Breast epithelium (tissue), 4 donors: ENCODE results near the gene SORCS3. TPM values are rescaled to one million over a fixed set of nuclear protein-coding genes. Genes with fewer than 3 reads are reported as not detected.

ENCODE experiments used
- DNase-seq, 2 donors: peaks; one replicate each; pipeline ENCODE4 v3.0.0-alpha.2; 2019; ENCODE audit warnings: low spot score in 2 of 2
- H3K27ac ChIP-seq, 2 donors: fragments of 200-600 bp; sonication (generic) in 1 of 2; one replicate each; pipeline ENCODE4 v1.5.1; 2016 to 2019; ENCODE audit warnings: mild to moderate bottlenecking in 1 of 2
- H3K27me3 ChIP-seq, 2 donors: fragments of 200-600 bp; sonication (generic) in 1 of 2; one replicate each; pipeline versions ENCODE4 v1.5.1 to v1.6.0; 2017 to 2019; ENCODE audit warnings: control low read depth in 1 of 2, mild to moderate bottlenecking in 1 of 2
- H3K36me3 ChIP-seq: fragments of 200-600 bp; one replicate; pipeline ENCODE4 v1.5.1; 2019
- H3K4me1 ChIP-seq, 2 donors: fragments of 200-600 bp; sonication (generic); one replicate each; pipeline ENCODE4 v1.5.1; 2016 to 2019; ENCODE audit warnings: control low read depth in 1 of 2
- H3K4me3 ChIP-seq, 3 donors: fragments of 200-600 bp; sonication (generic); 1 replicate in 2 of 3; 2 replicates in 1 of 3; pipeline ENCODE4 v1.5.1; 2016 to 2019; ENCODE audit warnings: mild to moderate bottlenecking in 3 of 3, moderate library complexity in 2 of 3
- H3K9me3 ChIP-seq, 2 donors: fragments of 200-600 bp; sonication (generic) in 1 of 2; one replicate each; pipeline ENCODE4 v1.5.1; 2016 to 2019; ENCODE audit warnings: control low read depth in 1 of 2
- CTCF ChIP-seq, 3 donors: fragments of 450-650 bp; IDR thresholded peaks; one replicate each; pipeline ENCODE4 v1.5.1; 2016 to 2017; ENCODE audit warnings: antibody characterized with exemption in 3 of 3, mild to moderate bottlenecking in 3 of 3, moderate library complexity in 3 of 3
- POLR2A ChIP-seq: fragments of 450-650 bp; IDR thresholded peaks from one replicate; pipeline ENCODE4 v1.6.1; 2016; ENCODE audit warnings: antibody characterized with exemption, mild to moderate bottlenecking, moderate library complexity
- POLR2AphosphoS5 ChIP-seq, 3 donors: sonication (generic); formaldehyde crosslinking; IDR thresholded peaks; one replicate each; pipeline ENCODE4 v1.6.1; 2017; ENCODE audit warnings: antibody characterized with exemption in 3 of 3
- intact Hi-C: fragments of 100-400 bp; cut with DNase I; formaldehyde crosslinking; loops from one replicate; pipeline ENCODE4 v1.15.1; 2023; ENCODE audit warnings: low total_unique reads
- total RNA-seq, 3 donors: library from RNA; depleted of rRNA; stranded (reverse); fragments of >200 nt; gene quantifications; one replicate each; pipeline ENCODE4 v1.1.0, GENCODE V29; 2016

Gene SORCS3
- total RNA-seq, 3 donors from 2014 or later = under 0.01 to 0.16 TPM; not detected in 1

GRCh38 chr10:105075031-105075430, 433.9 kb downstream of the SORCS3 start:
- H3K4me3 ChIP-seq = no peak overlapping the region
- no peak for DNase-seq
- H3K27me3 ChIP-seq = no peaks in the 10 kb centered on the region
- TF ChIP-seq POLR2AphosphoS5 (IDR thresholded peaks at IDR 0.05) (no peak), POLR2A (no peak), CTCF (IDR thresholded peaks at IDR 0.05) (no peak)
- no peak overlapping the region for H3K27ac ChIP-seq
- H3K36me3 ChIP-seq = no peaks in the 10 kb centered on the region
- H3K4me1 ChIP-seq = no peaks in the 10 kb centered on the region
- intact Hi-C loops = no loop called here
- H3K9me3 ChIP-seq = no peaks in the 10 kb centered on the region

GRCh38 chr10:105085980-105086379, 444.9 kb downstream of the SORCS3 start:
- Histone ChIP-seq H3K9me3 (no peaks in the 10 kb centered on the region), H3K4me1 (no peaks in the 10 kb centered on the region), H3K4me3 (no peak overlapping the region), H3K27ac (no peak overlapping the region), H3K36me3 (no peaks in the 10 kb centered on the region), H3K27me3 (no peaks in the 10 kb centered on the region)
- TF ChIP-seq POLR2AphosphoS5 (IDR thresholded peaks at IDR 0.05) (no peak), CTCF (IDR thresholded peaks at IDR 0.05) (no peak), POLR2A (no peak)
- DNase-seq = no peak
- intact Hi-C loops = no loop called here

- Histone ChIP-seq H3K4me3 (no peak overlapping the region), H3K36me3 (no peaks in the 10 kb centered on the region), H3K4me1 (no peaks in the 10 kb centered on the region), H3K27me3 (no peaks in the 10 kb centered on the region), H3K27ac (no peak overlapping the region), H3K9me3 (no peaks in the 10 kb centered on the region)
- TF ChIP-seq POLR2A = no peak
- TF ChIP-seq POLR2AphosphoS5 (IDR thresholded peaks at IDR 0.05) = no peak
- TF ChIP-seq CTCF (IDR thresholded peaks at IDR 0.05) = no peak
- intact Hi-C loops = no loop called here
- DNase-seq = no peak
These were observed 453.0 kb downstream of the SORCS3 start for GRCh38 chr10:105094048-105094447.

- Histone ChIP-seq H3K27ac (no peak overlapping the region), H3K9me3 (no peaks in the 10 kb centered on the region), H3K4me3 (no peak overlapping the region), H3K36me3 (no peaks in the 10 kb centered on the region), H3K27me3 (no peaks in the 10 kb centered on the region), H3K4me1 (no peaks in the 10 kb centered on the region)
- intact Hi-C loops = no loop called here
- TF ChIP-seq CTCF (IDR thresholded peaks at IDR 0.05) = no peak
- TF ChIP-seq POLR2A = no peak
- no peak for TF ChIP-seq POLR2AphosphoS5 (IDR thresholded peaks at IDR 0.05)
- no peak for DNase-seq
These were observed 455.2 kb downstream of the SORCS3 start for GRCh38 chr10:105096316-105096715.

GRCh38 chr10:105102977-105103376, 461.9 kb downstream of the SORCS3 start:
- DNase-seq = no peak
- Histone ChIP-seq H3K27me3 (no peaks in the 10 kb centered on the region), H3K36me3 (no peaks in the 10 kb centered on the region), H3K27ac (no peak overlapping the region), H3K9me3 (no peaks in the 10 kb centered on the region), H3K4me1 (no peaks in the 10 kb centered on the region), H3K4me3 (no peak overlapping the region)
- intact Hi-C loops = no loop called here
- TF ChIP-seq POLR2A = no peak
- no peak for TF ChIP-seq POLR2AphosphoS5 (IDR thresholded peaks at IDR 0.05)
- TF ChIP-seq CTCF (IDR thresholded peaks at IDR 0.05) = no peak
